RPMI8226 (cell line): ENCODE measurements around the gene UROC1.
"Not testable (repeated sequence)": the region's sequence is repeated elsewhere in the genome, so short reads cannot be mapped to it uniquely, and the experiment has no call there.

Source experiments
- DNase-seq: peaks from one replicate; pipeline ENCODE4 v3.0.0-alpha.2; 2015

The UROC1 gene

GRCh38 chr3:126546549-126547239 is 29.1 kb upstream of the UROC1 start:
- no peak for DNase-seq

- no peak for DNase-seq
Observed at GRCh38 chr3:126546013-126546412, 28.4 kb upstream of the UROC1 start.

GRCh38 chr3:126545544-126545943 is 28.0 kb upstream of the UROC1 start:
- no peak for DNase-seq

GRCh38 chr3:126544596-126545281 is 27.2 kb upstream of the UROC1 start:
- DNase-seq, result no peak

GRCh38 chr3:126543457-126544061 is 26.0 kb upstream of the UROC1 start:
- DNase-seq, result no peak

GRCh38 chr3:126542340-126543241 is 25.0 kb upstream of the UROC1 start:
- no peak for DNase-seq

- DNase-seq, result no peak
Observed at GRCh38 chr3:126541628-126542339, 24.2 kb upstream of the UROC1 start.

- DNase-seq, result no peak
Observed at GRCh38 chr3:126540951-126541627, 23.5 kb upstream of the UROC1 start.

GRCh38 chr3:126540342-126540849 is 22.8 kb upstream of the UROC1 start:
- DNase-seq, result peak; percentile 85

GRCh38 chr3:126539558-126540250 is 22.1 kb upstream of the UROC1 start:
- DNase-seq, result no peak

- peak; percentile 25 for DNase-seq
Observed at GRCh38 chr3:126538966-126539365, 21.4 kb upstream of the UROC1 start.

- peak; percentile 82 for DNase-seq
Observed at GRCh38 chr3:126538316-126538715, 20.7 kb upstream of the UROC1 start.

GRCh38 chr3:126537730-126538281 is 20.2 kb upstream of the UROC1 start:
- DNase-seq, result no peak

GRCh38 chr3:126537116-126537729 is 19.6 kb upstream of the UROC1 start:
- DNase-seq, result peak; percentile 53

GRCh38 chr3:126536126-126536525 is 18.6 kb upstream of the UROC1 start:
- DNase-seq, result no peak

- no peak for DNase-seq
Observed at GRCh38 chr3:126535636-126536035, 18.1 kb upstream of the UROC1 start.

- DNase-seq, result not testable (repeated sequence)
Observed at GRCh38 chr3:126534716-126535115, 17.1 kb upstream of the UROC1 start.

- DNase-seq, result no peak
Observed at GRCh38 chr3:126533506-126533905, 15.9 kb upstream of the UROC1 start.

GRCh38 chr3:126531051-126531330 is 13.4 kb upstream of the UROC1 start:
- no peak for DNase-seq
